ENCODE data around the gene PDCD1LG2. TPM values are rescaled to one million over a fixed set of nuclear protein-coding genes. Genes with fewer than 3 reads are reported as not detected.

The PDCD1LG2 gene
- total RNA-seq, 1 donor from 2014 or later = 3.2 TPM

GRCh38 chr9:5531101-5531882, 21.0 kb downstream of the PDCD1LG2 start:
- no peak for DNase-seq (ENCODE audit: low read depth)
- Histone ChIP-seq H3K36me3 (ENCODE audit: control insufficient read depth, insufficient read depth, low read length) (no peaks in the 10 kb centered on the region), H3K27me3 (ENCODE audit: control insufficient read depth, insufficient read depth, low read length) (no peaks in the 10 kb centered on the region), H3K4me3 (ENCODE audit: low read depth, low read length) (no peak overlapping the region)
- TF ChIP-seq, protein P1, sequence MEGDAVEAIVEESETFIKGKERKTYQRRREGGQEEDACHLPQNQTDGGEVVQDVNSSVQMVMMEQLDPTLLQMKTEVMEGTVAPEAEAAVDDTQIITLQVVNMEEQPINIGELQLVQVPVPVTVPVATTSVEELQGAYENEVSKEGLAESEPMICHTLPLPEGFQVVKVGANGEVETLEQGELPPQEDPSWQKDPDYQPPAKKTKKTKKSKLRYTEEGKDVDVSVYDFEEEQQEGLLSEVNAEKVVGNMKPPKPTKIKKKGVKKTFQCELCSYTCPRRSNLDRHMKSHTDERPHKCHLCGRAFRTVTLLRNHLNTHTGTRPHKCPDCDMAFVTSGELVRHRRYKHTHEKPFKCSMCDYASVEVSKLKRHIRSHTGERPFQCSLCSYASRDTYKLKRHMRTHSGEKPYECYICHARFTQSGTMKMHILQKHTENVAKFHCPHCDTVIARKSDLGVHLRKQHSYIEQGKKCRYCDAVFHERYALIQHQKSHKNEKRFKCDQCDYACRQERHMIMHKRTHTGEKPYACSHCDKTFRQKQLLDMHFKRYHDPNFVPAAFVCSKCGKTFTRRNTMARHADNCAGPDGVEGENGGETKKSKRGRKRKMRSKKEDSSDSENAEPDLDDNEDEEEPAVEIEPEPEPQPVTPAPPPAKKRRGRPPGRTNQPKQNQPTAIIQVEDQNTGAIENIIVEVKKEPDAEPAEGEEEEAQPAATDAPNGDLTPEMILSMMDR (IDR thresholded peaks at IDR 0.05; ENCODE audit: insufficient read depth, low read length, poor library complexity, severe bottlenecking) = no peak

DNA sequence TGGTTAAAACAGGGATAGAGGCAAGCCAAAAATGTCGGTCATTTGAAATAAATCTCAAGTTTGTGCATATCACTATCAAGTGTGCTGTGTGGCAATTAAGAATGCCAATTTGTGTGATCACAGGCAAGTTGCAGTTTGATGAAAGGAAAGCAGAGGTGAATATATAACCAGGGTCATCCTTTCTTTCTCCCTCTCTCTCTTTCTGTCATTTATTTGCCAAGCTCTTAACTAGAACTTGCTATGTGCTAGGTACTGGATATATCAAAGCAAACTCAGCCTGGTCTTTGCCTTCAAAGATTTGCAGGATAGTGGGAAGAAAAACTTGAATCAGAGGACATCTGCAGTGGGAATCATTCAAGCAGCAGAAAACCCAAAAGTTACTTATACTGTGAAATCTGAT, 22.0 kb downstream of the PDCD1LG2 start:
- Histone ChIP-seq H3K36me3 (ENCODE audit: control insufficient read depth, insufficient read depth, low read length) (no peaks in the 10 kb centered on the region), H3K4me3 (ENCODE audit: low read depth, low read length) (no peak overlapping the region), H3K27me3 (ENCODE audit: control insufficient read depth, insufficient read depth, low read length) (no peaks in the 10 kb centered on the region)
- no peak for DNase-seq (ENCODE audit: low read depth)
- TF ChIP-seq, protein P1 (IDR thresholded peaks at IDR 0.05; ENCODE audit: insufficient read depth, low read length, poor library complexity, severe bottlenecking) = no peak

DNA sequence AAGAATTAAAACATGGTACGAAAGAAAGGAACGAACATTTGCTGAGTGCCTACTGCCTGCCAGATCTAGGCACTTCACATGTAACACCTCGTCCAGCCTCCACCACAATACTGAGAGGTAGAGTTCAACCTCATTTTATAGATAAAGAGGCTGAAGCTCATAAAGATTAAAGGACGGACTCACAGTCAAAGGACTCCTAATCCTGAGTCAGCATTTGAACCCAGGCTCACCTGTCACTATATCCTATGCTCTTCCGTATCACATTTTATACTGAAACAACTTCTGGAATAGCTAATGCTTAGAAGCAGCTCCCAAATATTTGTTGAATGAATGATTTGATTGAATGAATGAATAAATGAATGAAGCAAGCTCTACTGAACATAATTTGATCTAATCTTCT, 22.5 kb downstream of the PDCD1LG2 start:
- Histone ChIP-seq H3K27me3 (ENCODE audit: control insufficient read depth, insufficient read depth, low read length) (no peaks in the 10 kb centered on the region), H3K36me3 (ENCODE audit: control insufficient read depth, insufficient read depth, low read length) (no peaks in the 10 kb centered on the region), H3K4me3 (ENCODE audit: low read depth, low read length) (no peak overlapping the region)
- TF ChIP-seq, protein P1 (IDR thresholded peaks at IDR 0.05; ENCODE audit: insufficient read depth, low read length, poor library complexity, severe bottlenecking) = no peak
- no peak for DNase-seq (ENCODE audit: low read depth)

DNA sequence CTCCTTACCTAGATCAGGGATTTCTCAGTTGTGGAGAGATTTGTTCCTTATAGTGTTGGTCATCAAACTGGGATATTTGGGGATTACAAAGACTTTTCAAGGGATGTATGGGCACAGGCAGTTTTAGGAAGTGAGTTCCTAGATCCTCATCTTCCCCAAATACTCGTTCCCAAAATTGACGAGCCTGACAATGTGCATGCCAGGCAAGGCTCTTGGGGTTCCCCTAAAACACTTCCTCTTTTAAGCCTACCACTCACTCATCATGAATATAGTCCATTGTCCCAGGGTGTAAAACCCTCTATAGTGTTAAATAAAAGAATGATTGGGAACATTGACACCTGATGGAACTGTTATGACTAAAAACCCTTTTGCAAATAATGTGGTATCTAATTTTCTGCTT, 26.4 kb downstream of the PDCD1LG2 start:
- Histone ChIP-seq H3K4me3 (ENCODE audit: low read depth, low read length) (no peak overlapping the region), H3K36me3 (ENCODE audit: control insufficient read depth, insufficient read depth, low read length) (no peaks in the 10 kb centered on the region)
- TF ChIP-seq, protein P1 (IDR thresholded peaks at IDR 0.05; ENCODE audit: insufficient read depth, low read length, poor library complexity, severe bottlenecking) = no peak

DNA sequence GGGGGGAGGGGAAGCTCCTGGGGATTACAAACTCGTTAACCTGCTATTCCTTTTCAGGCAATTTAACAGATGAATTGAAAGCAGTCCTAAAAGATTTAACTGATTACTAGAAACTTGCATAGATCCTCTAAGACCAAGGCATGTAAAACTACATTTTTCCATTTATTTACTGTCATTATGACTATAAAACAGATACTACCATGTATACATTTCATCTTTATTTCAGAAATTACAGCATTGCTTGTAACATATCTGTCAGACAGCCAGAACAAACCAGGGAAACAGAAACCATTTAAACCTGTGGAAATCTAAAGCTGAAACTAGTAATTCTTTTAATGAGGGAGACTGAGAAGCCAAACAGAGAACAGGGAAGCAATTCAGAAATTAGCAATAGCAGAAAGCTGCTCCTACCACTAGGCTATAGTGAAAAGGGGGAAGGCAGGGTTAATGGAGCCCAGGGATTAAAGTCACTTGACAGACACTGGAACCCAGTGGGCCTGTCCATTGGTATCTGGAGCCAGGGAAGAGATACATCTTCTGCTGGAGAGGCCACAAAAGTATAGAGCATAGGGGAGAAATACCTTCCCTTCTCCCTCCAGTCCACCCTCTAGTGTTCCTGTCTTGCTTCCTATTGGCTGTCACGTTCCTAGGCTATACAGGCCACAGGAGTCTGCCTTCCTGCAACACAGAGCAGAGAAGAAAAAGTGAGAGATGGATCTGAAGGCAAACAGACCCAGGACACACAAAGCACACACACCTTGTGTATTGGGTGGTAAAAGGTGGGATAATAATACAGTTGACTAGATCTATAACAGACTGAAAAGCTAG, 33.8 kb downstream of the PDCD1LG2 start:
- no peaks in the 10 kb centered on the region for H3K36me3 ChIP-seq (ENCODE audit: control insufficient read depth, insufficient read depth, low read length)
- TF ChIP-seq, protein P1 (IDR thresholded peaks at IDR 0.05; ENCODE audit: insufficient read depth, low read length, poor library complexity, severe bottlenecking) = no peak
- no peak overlapping the region for H3K4me3 ChIP-seq (ENCODE audit: low read depth, low read length)
- DNase-seq (ENCODE audit: low read depth) = no peak
- no peaks in the 10 kb centered on the region for H3K27me3 ChIP-seq (ENCODE audit: control insufficient read depth, insufficient read depth, low read length)

More for the DNA sequence above, 26.4 kb downstream of the PDCD1LG2 start:
- DNase-seq (ENCODE audit: low read depth) = no peak
- no peaks in the 10 kb centered on the region for H3K27me3 ChIP-seq (ENCODE audit: control insufficient read depth, insufficient read depth, low read length)

Data from kidney epithelial cell (primary cell).